Measurements from ENCODE around the gene ATF7IP2.

ATF7IP2 gene

GRCh38 chr16:10526962-10527361 lies 141.1 kb downstream of the ATF7IP2 start:
- Mint-ChIP-seq H3K4me3 (no peak overlapping the region), H3K27ac (no peak overlapping the region), H3K9me3 (no peaks in the 10 kb centered on the region), H3K4me1 (ENCODE audit: low read depth) (no peaks in the 10 kb centered on the region), H3K27me3 (no peaks in the 10 kb centered on the region), H3K36me3 (ENCODE audit: low read depth) (no peaks in the 10 kb centered on the region)

GRCh38 chr16:10528635-10529034 lies 142.8 kb downstream of the ATF7IP2 start:
- Mint-ChIP-seq H3K4me1 (ENCODE audit: low read depth) (no peaks in the 10 kb centered on the region), H3K27ac (no peak overlapping the region), H3K4me3 (no peak overlapping the region), H3K36me3 (ENCODE audit: low read depth) (no peaks in the 10 kb centered on the region), H3K9me3 (no peaks in the 10 kb centered on the region), H3K27me3 (no peaks in the 10 kb centered on the region)

GRCh38 chr16:10529895-10530669 lies 144.2 kb downstream of the ATF7IP2 start:
- no peak overlapping the region for H3K4me3 Mint-ChIP-seq

GRCh38 chr16:10530685-10531084 lies 144.8 kb downstream of the ATF7IP2 start:
- Mint-ChIP-seq H3K27me3 (no peaks in the 10 kb centered on the region), H3K9me3 (no peaks in the 10 kb centered on the region), H3K4me1 (ENCODE audit: low read depth) (no peaks in the 10 kb centered on the region), H3K4me3 (no peak overlapping the region), H3K36me3 (ENCODE audit: low read depth) (no peaks in the 10 kb centered on the region), H3K27ac (no peak overlapping the region)

More at GRCh38 chr16:10529895-10530669, 144.2 kb downstream of the ATF7IP2 start:
- no peaks in the 10 kb centered on the region for H3K36me3 Mint-ChIP-seq (ENCODE audit: low read depth)
- no peak overlapping the region for H3K27ac Mint-ChIP-seq
- no peaks in the 10 kb centered on the region for H3K9me3 Mint-ChIP-seq
- no peaks in the 10 kb centered on the region for H3K27me3 Mint-ChIP-seq
- H3K4me1 Mint-ChIP-seq (ENCODE audit: low read depth) = no peaks in the 10 kb centered on the region

- Mint-ChIP-seq H3K4me1 (ENCODE audit: low read depth) (peaks cover 4% of the 10 kb centered on the region), H3K27ac (no peak overlapping the region), H3K27me3 (no peaks in the 10 kb centered on the region), H3K36me3 (ENCODE audit: low read depth) (no peaks in the 10 kb centered on the region), H3K9me3 (no peaks in the 10 kb centered on the region), H3K4me3 (no peak overlapping the region)
Observed at GRCh38 chr16:10531582-10531981, 145.7 kb downstream of the ATF7IP2 start.

All from stimulated activated naive CD8-positive, alpha-beta T cell treated with anti-CD3 and anti-CD28 coated beads, Interleukin-15, Interleukin-2, amounts not matched to agents 100 ng/mL and 50 ng/mL, for 24 hours (primary cell).